Adipose tissue (tissue), 3 donors: ENCODE results near the gene ENTPD8. TPM values are rescaled to one million over a fixed set of nuclear protein-coding genes. Genes with fewer than 3 reads are reported as not detected.

Source experiments
- H3K27ac ChIP-seq: one replicate; pipeline ENCODE4 v1.5.1; 2013; ENCODE audit warnings: low read depth, low read length
- WGBS, 3 donors: extraction: QIAGEN DNeasy Blood & Tissue Kit; methylation state at CpG; one replicate each; pipeline ENCODE4 v1.1.7; 2013; 5-methylcytosine and 5-hydroxymethylcytosine counted together
- polyA plus RNA-seq, 3 donors: library from polyadenylated mRNA; stranded (reverse); fragments of 200-250 nt; gene quantifications; one replicate each; pipeline ENCODE4 v1.2.3, GENCODE V29; 2013
- donor health status: healthy with polysubstance abuse.
- donor health status: Bipolar disorder and iron deficiency.
- donor health status: healthy.

Gene ENTPD8
- polyA plus RNA-seq, 3 donors = 0.66 to 1.1 TPM; not detected in 1

- 78 to 83% (median 82%) methylated on average over 34 to 40 of the region's 40 CpGs for WGBS, 3 donors
- H3K27ac ChIP-seq = no peak overlapping the region
Observed at GRCh38 chr9:137437691-137438590, 3.2 kb downstream of the ENTPD8 start.

GRCh38 chr9:137436761-137437600 lies 4.2 kb downstream of the ENTPD8 start:
- no peak overlapping the region for H3K27ac ChIP-seq
- 78 to 84% (median 82%) methylated on average over 24 of the region's 24 CpGs for WGBS, 3 donors

GRCh38 chr9:137435980-137436760 lies 5.0 kb downstream of the ENTPD8 start:
- 52 to 78% (median 68%) methylated on average over 36 to 42 of the region's 42 CpGs for WGBS, 3 donors
- H3K27ac ChIP-seq = no peak overlapping the region

GRCh38 chr9:137435381-137435891 lies 5.7 kb downstream of the ENTPD8 start:
- H3K27ac ChIP-seq = no peak overlapping the region
- WGBS, 3 donors = 74 to 86% (median 80%) methylated on average over 20 of the region's 20 CpGs

- no peak overlapping the region for H3K27ac ChIP-seq
- WGBS, 3 donors = 77 to 92% (median 83%) methylated on average over 42 to 43 of the region's 43 CpGs
Observed at GRCh38 chr9:137434498-137435380, 6.4 kb downstream of the ENTPD8 start.

- 89 to 90% (median 89%) methylated on average over 22 to 26 of the region's 26 CpGs for WGBS, 3 donors
- H3K27ac ChIP-seq = no peak overlapping the region
Observed at GRCh38 chr9:137433916-137434431, 7.2 kb downstream of the ENTPD8 start.

- H3K27ac ChIP-seq = no peak overlapping the region
- 82 to 96% (median 83%) methylated on average over 17 to 19 of the region's 19 CpGs for WGBS, 3 donors
Observed at GRCh38 chr9:137433349-137433915, 7.7 kb downstream of the ENTPD8 start.

GRCh38 chr9:137432687-137433348 lies 8.3 kb downstream of the ENTPD8 start:
- no peak overlapping the region for H3K27ac ChIP-seq
- 94 to 95% (median 94%) methylated on average over 16 to 20 of the region's 20 CpGs for WGBS, 3 donors

- 82 to 86% (median 84%) methylated on average over 16 to 21 of the region's 21 CpGs for WGBS, 3 donors
- no peak overlapping the region for H3K27ac ChIP-seq
Observed at GRCh38 chr9:137431416-137431931, 9.7 kb downstream of the ENTPD8 start.

- 79 to 90% (median 90%) methylated on average over 26 to 27 of the region's 27 CpGs for WGBS, 3 donors
- H3K27ac ChIP-seq = no peak overlapping the region
Observed at GRCh38 chr9:137430723-137431415, 10.3 kb downstream of the ENTPD8 start.

GRCh38 chr9:137429974-137430722 lies 11.0 kb downstream of the ENTPD8 start:
- WGBS, 3 donors = 65 to 71% (median 70%) methylated on average over 33 to 34 of the region's 34 CpGs
- H3K27ac ChIP-seq = no peak overlapping the region

GRCh38 chr9:137429546-137429890 lies 11.6 kb downstream of the ENTPD8 start:
- WGBS, 3 donors = 85 to 90% (median 86%) methylated on average over 11 to 14 of the region's 14 CpGs
- no peak overlapping the region for H3K27ac ChIP-seq

- 75 to 82% (median 82%) methylated on average over 27 of the region's 27 CpGs for WGBS, 3 donors
- H3K27ac ChIP-seq = no peak overlapping the region
Observed at GRCh38 chr9:137428841-137429545, 12.2 kb downstream of the ENTPD8 start.

GRCh38 chr9:137428311-137428630 lies 12.9 kb downstream of the ENTPD8 start:
- no peak overlapping the region for H3K27ac ChIP-seq
- 63 to 76% (median 75%) methylated on average over 6 of the region's 6 CpGs for WGBS, 3 donors
